PC-9 (cell line): Measurements from ENCODE around the gene LILRA1. TPM values are rescaled to one million over a fixed set of nuclear protein-coding genes. Genes with fewer than 3 reads are reported as not detected.
"Not testable (repeated sequence)": the region's sequence is repeated elsewhere in the genome, so short reads cannot be mapped to it uniquely, and the experiment has no call there.

Experiments
- BruUV-seq: library from RNA; stranded (reverse); fragments of 400-500 nt; replicated peaks from 2 replicates; lab custom pipeline; 2021; lab: Mats Ljungman, UMichigan
- CTCF ChIA-PET: fragments of 300-600 bp; sonication (Branson Sonifier 250); formaldehyde crosslinking; loops from one replicate; lab custom pipeline; 2022; ENCODE audit warnings: antibody characterized with exemption; lab: Charles Lee
- POLR2A ChIA-PET: fragments of 300-600 bp; sonication (Branson Sonifier 250); formaldehyde crosslinking; loops from one replicate; lab custom pipeline; 2022; ENCODE audit warnings: antibody characterized with exemption; ENCODE audit not compliant: unreplicated experiment; lab: Charles Lee
- DNase-seq, 2 experiments: peaks; one replicate each; pipeline versions ENCODE4 v3.0.0 to v3.0.0-alpha.2; 2015 to 2022; ENCODE audit warnings: mixed read lengths in 1 of 2
- H2AFZ ChIP-seq: fragments of 200-600 bp; sonication (generic); 2 replicates; pipeline ENCODE4 v1.8.1; 2017; ENCODE audit warnings: antibody characterized with exemption
- H3F3A ChIP-seq: fragments of 200-600 bp; sonication (generic); 2 replicates; pipeline ENCODE4 v1.8.1; 2017; ENCODE audit warnings: antibody characterized with exemption, mild to moderate bottlenecking, low read depth; ENCODE audit not compliant: insufficient read depth
- H3K27ac ChIP-seq: fragments of 200-600 bp; sonication (generic); 2 replicates; pipeline ENCODE4 v1.6.1; 2016; ENCODE audit warnings: mixed run types
- H3K27me3 ChIP-seq: fragments of 200-600 bp; sonication (generic); 2 replicates; pipeline ENCODE4 v1.6.1; 2016; ENCODE audit warnings: low read depth, mixed run types; ENCODE audit not compliant: insufficient read depth
- H3K36me3 ChIP-seq: fragments of 200-600 bp; sonication (generic); 2 replicates; pipeline ENCODE4 v1.6.1; 2016; ENCODE audit warnings: low read depth, mixed run types
- H3K4me1 ChIP-seq: fragments of 200-600 bp; sonication (generic); replicated peaks from 2 replicates; pipeline ENCODE4 v1.6.1; 2016; ENCODE audit warnings: mixed run types; ENCODE audit not compliant: insufficient read depth
- H3K4me2 ChIP-seq: fragments of 200-600 bp; sonication (generic); 2 replicates; pipeline ENCODE4 v1.6.1; 2017; ENCODE audit warnings: mixed run types
- H3K4me3 ChIP-seq: fragments of 200-600 bp; sonication (generic); 2 replicates; pipeline ENCODE4 v1.6.1; 2016; ENCODE audit warnings: mixed run types
- H3K79me2 ChIP-seq: fragments of 200-600 bp; sonication (generic); 2 replicates; pipeline ENCODE4 v1.6.1; 2017; ENCODE audit warnings: low read depth, mixed run types
- H3K9me2 ChIP-seq: fragments of 200-600 bp; sonication (generic); 2 replicates; pipeline ENCODE4 v1.8.1; 2017; ENCODE audit warnings: mild to moderate bottlenecking; ENCODE audit not compliant: insufficient read depth
- H3K9me3 ChIP-seq: fragments of 200-600 bp; sonication (generic); 2 replicates; pipeline ENCODE4 v1.8.1; 2016; ENCODE audit warnings: low read depth; ENCODE audit not compliant: insufficient read depth
- H4K20me1 ChIP-seq: fragments of 200-600 bp; sonication (generic); 2 replicates; pipeline ENCODE4 v1.8.1; 2017; ENCODE audit not compliant: insufficient read depth
- CTCF ChIP-seq: fragments of 200-600 bp; sonication (generic); conservative IDR thresholded peaks from 2 replicates; pipeline ENCODE4 v1.6.1; 2017; ENCODE audit warnings: mixed run types, antibody characterized with exemption, mild to moderate bottlenecking, moderate library complexity
- EZH2 ChIP-seq: fragments of 200-600 bp; sonication (generic); IDR thresholded peaks from 2 replicates; pipeline ENCODE4 v1.8.0; 2017; ENCODE audit warnings: antibody characterized with exemption, low read depth
- intact Hi-C: fragments of 100-400 bp; cut with micrococcal nuclease; formaldehyde crosslinking; loops from one replicate; pipeline ENCODE4 v1.10.0; 2022; ENCODE audit not compliant: unreplicated experiment
- total RNA-seq: library from RNA; stranded (reverse); gene quantifications from 2 replicates; pipeline ENCODE4 v1.2.3, GENCODE V29; 2021

The LILRA1 gene
- total RNA-seq, 1 experiment from 2014 or later, result not detected

DNA sequence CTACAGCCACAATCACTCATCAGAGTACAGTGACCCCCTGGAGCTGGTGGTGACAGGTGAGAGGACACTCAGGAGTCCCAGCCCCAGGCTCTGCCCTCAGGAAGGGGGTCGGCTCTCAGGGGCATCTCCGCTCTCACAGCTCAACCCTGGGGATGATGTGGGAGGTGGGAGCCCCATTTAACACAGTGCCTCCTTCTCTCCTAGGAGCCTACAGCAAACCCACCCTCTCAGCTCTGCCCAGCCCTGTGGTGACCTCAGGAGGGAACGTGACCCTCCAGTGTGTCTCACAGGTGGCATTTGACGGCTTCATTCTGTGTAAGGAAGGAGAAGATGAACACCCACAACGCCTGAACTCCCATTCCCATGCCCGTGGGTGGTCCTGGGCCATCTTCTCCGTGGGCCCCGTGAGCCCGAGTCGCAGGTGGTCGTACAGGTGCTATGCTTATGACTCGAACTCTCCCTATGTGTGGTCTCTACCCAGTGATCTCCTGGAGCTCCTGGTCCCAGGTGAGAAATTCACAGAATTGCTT lies 18.8 kb upstream of the LILRA1 start:
- peaks cover 80% of the 10 kb centered on the region for H3K27me3 ChIP-seq
- H3F3A ChIP-seq, result no peaks in the 10 kb centered on the region
- POLR2A ChIA-PET, result no interaction called here
- intact Hi-C loops, result no loop called here
- DNase-seq, result no peak
- no peak overlapping the region for H3K27ac ChIP-seq
- no TSS peak for BruUV-seq
- H3K4me1 ChIP-seq, result no peaks in the 10 kb centered on the region
- H3K9me2 ChIP-seq, result no peaks in the 10 kb centered on the region
- CTCF ChIA-PET, result no interaction called here
- H3K36me3 ChIP-seq, result no peaks in the 10 kb centered on the region
- no peaks in the 10 kb centered on the region for H4K20me1 ChIP-seq
- no peak for TF ChIP-seq EZH2
- TF ChIP-seq CTCF, result no peak
- H2AFZ ChIP-seq, result no peak overlapping the region
- no peaks in the 10 kb centered on the region for H3K9me3 ChIP-seq
- H3K79me2 ChIP-seq, result no peaks in the 10 kb centered on the region
- H3K4me2 ChIP-seq, result no peak overlapping the region
- H3K4me3 ChIP-seq, result no peak overlapping the region

GRCh38 chr19:54575205-54575604 lies 18.2 kb upstream of the LILRA1 start:
- DNase-seq, H2AFZ ChIP-seq, intact Hi-C loops, POLR2A ChIA-PET, H3K4me2 ChIP-seq, H3K9me2 ChIP-seq, H3F3A ChIP-seq, CTCF ChIA-PET, H3K9me3 ChIP-seq, H4K20me1 ChIP-seq, H3K4me3 ChIP-seq, H3K27ac ChIP-seq, H3K36me3 ChIP-seq, BruUV-seq, H3K79me2 ChIP-seq, H3K4me1 ChIP-seq: not testable (repeated sequence)
- H3K27me3 ChIP-seq, result peaks cover 76% of the 10 kb centered on the region

GRCh38 chr19:54576411-54576976 lies 16.9 kb upstream of the LILRA1 start:
- Histone ChIP-seq H4K20me1 (no peaks in the 10 kb centered on the region), H3K36me3 (no peaks in the 10 kb centered on the region), H3K4me2 (no peak overlapping the region), H3K4me3 (no peak overlapping the region), H3F3A (no peaks in the 10 kb centered on the region), H3K79me2 (no peaks in the 10 kb centered on the region), H3K4me1 (no peaks in the 10 kb centered on the region), H2AFZ (no peak overlapping the region), H3K9me2 (no peaks in the 10 kb centered on the region), H3K9me3 (no peaks in the 10 kb centered on the region), H3K27ac (no peak overlapping the region), H3K27me3 (peaks cover 65% of the 10 kb centered on the region)
- no peak for TF ChIP-seq CTCF
- no peak for TF ChIP-seq EZH2
- no TSS peak for BruUV-seq
- intact Hi-C loops, result no loop called here
- DNase-seq, result no peak
- POLR2A ChIA-PET, result no interaction called here
- CTCF ChIA-PET, result no interaction called here

GRCh38 chr19:54577334-54577733 lies 16.1 kb upstream of the LILRA1 start:
- Histone ChIP-seq H3K4me2 (no peak overlapping the region), H3F3A (no peaks in the 10 kb centered on the region), H3K9me2 (no peaks in the 10 kb centered on the region), H3K36me3 (no peaks in the 10 kb centered on the region), H4K20me1 (no peaks in the 10 kb centered on the region), H3K9me3 (no peaks in the 10 kb centered on the region), H3K4me3 (no peak overlapping the region), H2AFZ (no peak overlapping the region), H3K27me3 (peaks cover 66% of the 10 kb centered on the region), H3K79me2 (no peaks in the 10 kb centered on the region), H3K4me1 (no peaks in the 10 kb centered on the region), H3K27ac (no peak overlapping the region)
- CTCF ChIA-PET, result no interaction called here
- POLR2A ChIA-PET, result no interaction called here
- DNase-seq, result no peak
- intact Hi-C loops, result no loop called here
- TF ChIP-seq EZH2, result no peak
- no peak for TF ChIP-seq CTCF
- BruUV-seq, result no TSS peak

DNA sequence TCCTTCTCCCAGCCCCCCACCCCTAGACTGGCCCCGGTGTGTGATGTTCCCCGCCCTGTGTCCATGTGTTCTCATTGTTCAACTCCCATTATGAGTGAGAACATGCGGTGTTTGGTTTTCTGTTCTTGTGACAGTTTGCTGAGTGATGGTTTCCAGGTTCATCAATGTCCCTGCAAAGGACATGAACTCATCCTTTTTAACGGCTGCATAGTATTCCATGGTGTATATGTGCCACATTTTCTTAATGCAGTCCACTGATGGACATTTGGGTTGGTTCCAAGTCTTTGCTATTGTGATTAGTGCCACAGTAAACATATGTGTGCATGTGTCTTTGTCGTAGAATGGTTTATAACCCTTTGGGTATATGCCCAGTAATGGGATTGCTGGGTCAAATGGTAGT lies 15.2 kb upstream of the LILRA1 start:
- H3K36me3 ChIP-seq, H4K20me1 ChIP-seq, H3K27ac ChIP-seq, H2AFZ ChIP-seq, H3K4me3 ChIP-seq, H3K79me2 ChIP-seq, CTCF ChIA-PET, BruUV-seq, H3K4me2 ChIP-seq, H3K9me2 ChIP-seq, POLR2A ChIA-PET, H3K4me1 ChIP-seq, intact Hi-C loops, H3F3A ChIP-seq, H3K9me3 ChIP-seq: not testable (repeated sequence)
- DNase-seq, result peak in 1 of 2 experiments; percentile 21
- peaks cover 60% of the 10 kb centered on the region for H3K27me3 ChIP-seq
